Measurements from ENCODE around the gene MROH7.

MROH7 gene

DNA sequence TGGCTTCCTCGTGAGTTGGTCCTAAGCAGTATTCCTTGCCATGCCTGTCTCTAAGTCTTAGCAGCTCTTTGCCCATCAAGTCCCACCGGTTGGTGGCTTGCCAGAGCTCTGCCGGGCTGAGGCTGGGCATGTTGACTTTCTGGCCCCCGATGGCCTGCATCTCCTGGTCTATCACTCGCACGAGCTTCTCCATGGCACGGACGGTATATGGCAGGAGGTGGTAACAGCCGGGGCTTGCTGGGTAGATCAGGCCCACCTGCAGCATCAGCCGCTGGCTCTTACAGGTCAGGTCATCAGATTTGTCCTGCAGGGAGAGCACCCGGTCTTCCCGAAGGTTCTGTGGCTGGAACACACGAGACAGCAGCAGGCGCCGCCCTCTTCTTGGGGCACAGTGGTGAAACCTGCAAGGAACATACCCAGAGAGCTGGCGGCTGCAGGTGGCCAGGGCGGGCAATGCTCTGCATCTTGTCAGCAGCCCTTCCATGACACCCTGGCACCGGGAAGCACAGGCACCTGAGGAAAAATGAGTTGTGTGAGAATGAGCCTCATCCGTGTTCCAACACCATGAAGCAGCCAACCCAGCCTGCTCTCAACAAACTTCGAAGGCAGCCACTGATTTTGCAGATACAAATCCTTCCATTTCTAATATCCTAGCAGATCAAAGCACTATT is 117.2 kb downstream of the MROH7 start:
- Mint-ChIP-seq H3K27ac (no peak overlapping the region), H3K36me3 (peaks cover 2% of the 10 kb centered on the region), H3K4me3 (no peak overlapping the region), H3K9me3 (no peaks in the 10 kb centered on the region), H3K4me1 (peaks cover 6% of the 10 kb centered on the region), H3K27me3 (no peaks in the 10 kb centered on the region)
- DNase-seq (ENCODE audit: low spot score in 2 of 2): no peak
- no peak for ATAC-seq (ENCODE audit: low read depth)

All from memory B cell (primary cell).